ENCODE measurements around the gene PRMT1.

PRMT1 gene

DNA sequence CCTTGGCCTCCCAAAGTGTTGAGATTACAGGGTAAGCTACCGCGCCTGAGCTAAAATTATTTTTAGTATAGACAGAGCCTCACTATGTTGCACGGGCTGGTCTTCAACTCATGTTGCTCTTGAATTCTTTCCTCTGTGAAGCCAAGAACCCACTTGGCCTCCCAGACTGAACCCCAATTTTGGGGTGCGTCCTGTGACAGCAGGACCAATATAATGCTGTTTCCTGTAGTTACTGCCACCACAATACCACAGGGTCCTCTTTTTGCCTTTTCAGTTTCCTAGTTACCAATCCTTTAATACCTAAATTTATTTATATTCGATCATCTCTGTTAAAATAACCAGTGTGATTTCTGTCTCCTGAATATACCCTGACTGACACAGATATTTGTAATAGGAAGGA lies 53.1 kb downstream of the PRMT1 start:
- no peak for DNase-seq

Data from stimulated activated naive CD4-positive, alpha-beta T cell treated with Interleukin-2 at 50 U/mL for 16 hours (primary cell).